GM21786 (cell line): ENCODE results near the gene R3HDM4.

Experiments
- ATAC-seq: cut with Tn5 transposase; IDR thresholded peaks from one replicate; pipeline ENCODE4 v1.9.1; 2021; ENCODE audit not compliant: unreplicated experiment

R3HDM4 gene

GRCh38 chr19:917323-918151 lies 4.5 kb upstream of the R3HDM4 start, which contains the start of gene KISS1R:
TSS of gene KISS1R (plus strand) at chr19:917333. CDS start at chr19:917503, 170 bp downstream.
- ATAC-seq = no peak

GRCh38 chr19:916645-917322 lies 3.8 kb upstream of the R3HDM4 start:
- no peak for ATAC-seq

DNA sequence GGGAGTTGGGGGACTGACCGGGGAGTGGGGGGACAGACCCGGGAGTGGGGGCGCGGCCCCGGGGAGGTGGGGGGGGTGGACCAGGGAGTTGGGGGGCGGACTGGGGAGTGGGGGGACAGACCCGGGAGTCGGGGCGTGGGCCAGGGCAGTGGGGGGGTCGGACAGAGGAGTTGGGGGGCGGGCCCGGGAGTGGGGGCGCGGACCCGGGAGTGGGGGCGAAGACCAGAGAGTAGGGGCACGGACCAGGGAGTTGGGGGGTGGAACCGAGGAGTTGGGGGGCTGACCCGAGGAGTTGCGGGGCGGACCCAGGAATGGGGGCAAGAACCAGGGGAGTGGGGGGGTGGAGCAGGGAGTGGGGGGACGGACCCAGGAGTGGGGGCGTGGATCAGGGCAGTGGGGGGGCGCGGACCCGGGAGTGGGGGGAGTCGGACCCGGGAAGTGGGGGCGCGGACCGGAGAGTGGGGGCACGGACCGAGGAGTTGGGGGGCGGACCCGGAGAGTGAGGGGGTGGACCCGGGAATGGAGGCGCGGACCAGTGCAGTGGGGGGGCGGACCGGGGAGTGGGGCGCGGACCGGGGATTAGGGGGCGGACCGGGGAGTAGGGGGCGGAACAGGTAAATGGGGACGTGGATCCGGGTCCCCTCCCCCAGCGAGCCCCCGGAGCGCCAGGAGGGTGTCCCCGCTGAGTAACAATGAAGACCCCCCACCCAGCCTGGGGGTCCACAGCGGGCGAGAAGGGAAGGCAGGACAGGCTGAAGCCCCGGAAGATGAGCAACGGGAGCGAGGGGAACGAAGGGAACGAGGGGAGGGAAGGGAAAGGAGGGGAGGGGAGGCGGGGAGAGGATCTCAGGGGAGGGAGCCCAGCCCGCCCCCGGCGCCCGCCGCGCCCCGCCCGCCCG lies 589 bp downstream of the R3HDM4 start:
- ATAC-seq = no peak

- no peak for ATAC-seq
Measured at GRCh38 chr19:911197-912033, 1.6 kb downstream of the R3HDM4 start.

GRCh38 chr19:907183-907853 lies 5.7 kb downstream of the R3HDM4 start:
- no peak for ATAC-seq

DNA sequence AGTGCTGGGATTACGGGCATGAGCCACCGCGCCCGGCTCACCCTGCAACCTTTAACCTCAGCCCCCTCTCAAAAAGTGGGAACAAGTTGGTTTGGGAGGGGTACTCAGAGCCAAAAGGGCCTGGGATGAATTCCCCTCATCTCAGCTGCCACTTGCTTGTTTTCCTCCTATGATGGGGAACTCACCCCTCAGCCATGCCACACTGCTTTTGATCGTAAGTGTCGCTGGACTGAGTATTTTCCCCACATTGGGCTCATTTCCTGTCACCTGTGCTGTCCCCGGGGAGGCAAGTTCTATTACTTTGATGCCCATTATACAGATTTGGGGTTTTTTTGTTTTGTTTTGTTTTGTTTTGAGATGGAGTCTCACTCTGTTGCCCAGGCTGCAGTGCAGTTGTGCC lies 6.5 kb downstream of the R3HDM4 start:
- ATAC-seq = no peak

DNA sequence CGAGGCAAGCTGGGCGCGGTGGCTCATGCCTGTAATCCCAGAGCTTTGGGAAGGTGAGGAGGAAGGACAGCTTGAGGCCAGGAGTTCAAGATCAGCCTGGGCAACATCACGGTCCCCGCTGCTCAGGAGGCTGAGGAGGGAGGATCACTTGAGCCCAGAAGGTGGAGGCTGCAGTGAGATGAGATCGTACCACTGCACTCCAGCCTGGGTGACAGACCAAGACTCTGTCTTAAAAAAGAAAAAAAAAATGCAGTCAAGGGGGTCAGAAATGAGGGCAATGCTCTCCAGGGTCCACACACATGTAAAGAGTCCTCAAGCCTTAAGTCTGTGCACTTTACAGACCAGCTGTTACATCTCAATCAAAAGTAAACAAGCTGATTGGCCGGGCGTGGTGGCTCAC lies 8.5 kb downstream of the R3HDM4 start:
- no peak for ATAC-seq

DNA sequence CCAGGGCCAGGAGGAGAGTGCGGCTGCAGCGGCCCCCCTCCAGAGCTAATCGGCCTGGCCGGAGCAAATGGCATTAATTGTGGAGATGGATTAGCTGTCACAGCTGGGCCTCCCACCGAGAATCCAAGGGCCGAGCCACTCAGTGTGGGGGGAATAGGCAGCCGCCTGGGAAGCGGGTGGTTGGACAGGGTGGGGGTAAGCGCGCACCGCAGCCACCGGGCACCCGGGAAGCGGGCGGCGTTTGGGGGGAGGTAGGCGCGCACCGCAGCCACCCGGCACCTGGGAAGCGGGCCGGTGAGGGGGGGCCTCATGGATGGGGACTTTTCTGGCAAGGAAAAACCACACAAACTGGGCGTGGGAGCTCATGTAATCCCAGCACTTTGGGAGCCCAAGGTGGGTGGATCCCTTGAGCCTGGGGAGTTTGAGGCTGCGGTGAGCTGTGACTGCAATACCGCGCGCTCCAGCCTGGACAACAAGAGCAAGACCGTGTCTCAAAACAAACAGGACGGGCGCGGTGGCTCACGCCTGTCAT lies 9.7 kb downstream of the R3HDM4 start:
- ATAC-seq = no peak

GRCh38 chr19:902446-903226 lies 10.4 kb downstream of the R3HDM4 start:
- no peak for ATAC-seq

DNA sequence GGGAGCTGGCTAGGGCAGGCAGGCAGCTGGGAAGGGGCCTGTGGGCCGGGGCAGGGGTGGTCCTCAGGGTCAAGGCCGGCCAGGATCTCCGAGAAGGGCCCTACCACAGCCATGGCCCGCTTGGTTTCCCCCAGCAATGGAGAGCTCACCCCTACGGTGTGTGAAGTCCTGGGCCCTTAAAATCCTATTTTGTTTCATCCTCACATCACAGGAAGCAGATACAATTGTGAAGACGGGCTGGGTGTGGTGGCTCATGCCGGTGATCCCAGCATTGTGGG lies 11.0 kb downstream of the R3HDM4 start:
- no peak for ATAC-seq

DNA sequence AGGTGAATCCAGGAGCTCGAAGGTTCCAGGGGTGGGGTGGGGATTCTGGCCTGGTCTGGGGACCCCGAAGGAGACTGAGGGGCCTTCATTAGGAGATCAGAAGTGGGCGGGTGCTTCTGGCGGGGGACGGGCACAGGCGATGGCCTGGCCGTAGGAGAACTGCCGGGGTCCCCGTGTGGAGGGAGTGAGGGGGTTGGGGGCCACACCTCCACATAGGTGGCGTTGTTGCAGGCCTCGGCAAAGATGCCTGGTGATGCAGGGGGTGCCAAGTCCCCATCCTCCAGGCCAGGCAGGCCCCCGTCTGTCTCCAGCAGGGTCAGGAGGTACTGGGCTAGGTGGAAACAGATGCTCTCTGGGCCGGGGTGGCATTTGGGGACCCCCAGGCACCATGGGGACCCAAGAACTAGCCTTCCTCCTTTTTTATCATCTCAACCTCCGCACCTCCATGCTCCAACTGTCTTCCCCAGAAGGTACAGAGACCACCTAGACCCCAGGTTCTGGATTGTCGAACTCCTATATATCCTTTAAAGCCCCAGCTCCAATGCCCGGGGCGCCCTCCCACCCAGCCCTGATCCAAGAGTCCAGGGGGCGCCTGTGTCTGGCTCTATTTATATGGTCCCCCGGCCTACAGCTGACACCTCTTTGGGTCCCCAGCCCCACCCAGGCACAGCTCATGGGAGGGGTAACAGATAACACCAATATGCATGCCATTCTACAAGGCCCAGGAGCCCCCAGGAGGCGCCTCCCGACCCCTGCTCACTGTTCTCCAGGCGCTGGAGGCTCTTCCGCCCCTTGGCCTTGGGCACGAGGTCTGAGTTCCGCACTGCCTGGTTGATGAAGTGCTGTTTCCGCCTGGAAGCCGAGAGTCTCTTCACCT lies 11.6 kb downstream of the R3HDM4 start:
- no peak for ATAC-seq

DNA sequence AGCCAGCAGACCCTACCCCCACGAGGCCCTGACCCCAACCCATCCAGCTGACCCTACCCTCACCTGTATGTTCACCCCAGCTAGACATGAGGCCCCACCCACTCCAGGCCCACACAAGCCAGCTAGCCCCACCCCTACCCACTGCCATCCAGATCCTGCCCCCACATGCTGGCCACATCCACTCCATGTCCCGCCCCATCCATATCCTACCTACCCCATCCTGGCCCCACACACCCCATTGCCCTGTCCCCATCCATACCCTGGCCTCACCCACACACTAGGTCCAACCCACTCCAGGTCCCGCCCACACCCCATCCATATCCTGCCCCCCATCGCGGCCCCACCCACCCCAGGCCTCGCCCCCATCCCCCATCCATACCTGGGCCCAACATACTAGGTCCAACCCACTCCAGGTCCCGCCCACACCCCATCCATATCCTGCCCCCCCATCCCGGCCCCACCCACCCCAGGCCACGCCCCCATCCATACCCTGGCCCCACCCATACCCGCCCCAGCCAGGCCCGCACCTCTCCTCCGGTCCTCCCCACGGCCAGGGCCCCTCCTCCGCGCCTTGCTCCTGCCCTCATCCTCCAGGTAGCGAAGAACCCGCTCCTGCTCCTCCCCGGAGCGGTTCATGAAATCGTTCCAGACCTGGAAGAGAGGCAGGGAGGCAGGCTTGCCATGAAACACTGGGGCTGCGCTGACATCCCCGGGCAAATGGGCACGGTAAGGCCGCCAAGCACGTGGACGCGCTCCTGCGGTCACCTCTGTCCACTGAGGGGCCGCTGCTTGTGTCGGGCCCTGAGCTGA lies 12.5 kb downstream of the R3HDM4 start:
- no peak for ATAC-seq

GRCh38 chr19:900043-900301 lies 13.0 kb downstream of the R3HDM4 start:
- no peak for ATAC-seq

GRCh38 chr19:899336-900042 lies 13.5 kb downstream of the R3HDM4 start:
- no peak for ATAC-seq

- no peak for ATAC-seq
Measured at GRCh38 chr19:898663-899062, 14.4 kb downstream of the R3HDM4 start.

DNA sequence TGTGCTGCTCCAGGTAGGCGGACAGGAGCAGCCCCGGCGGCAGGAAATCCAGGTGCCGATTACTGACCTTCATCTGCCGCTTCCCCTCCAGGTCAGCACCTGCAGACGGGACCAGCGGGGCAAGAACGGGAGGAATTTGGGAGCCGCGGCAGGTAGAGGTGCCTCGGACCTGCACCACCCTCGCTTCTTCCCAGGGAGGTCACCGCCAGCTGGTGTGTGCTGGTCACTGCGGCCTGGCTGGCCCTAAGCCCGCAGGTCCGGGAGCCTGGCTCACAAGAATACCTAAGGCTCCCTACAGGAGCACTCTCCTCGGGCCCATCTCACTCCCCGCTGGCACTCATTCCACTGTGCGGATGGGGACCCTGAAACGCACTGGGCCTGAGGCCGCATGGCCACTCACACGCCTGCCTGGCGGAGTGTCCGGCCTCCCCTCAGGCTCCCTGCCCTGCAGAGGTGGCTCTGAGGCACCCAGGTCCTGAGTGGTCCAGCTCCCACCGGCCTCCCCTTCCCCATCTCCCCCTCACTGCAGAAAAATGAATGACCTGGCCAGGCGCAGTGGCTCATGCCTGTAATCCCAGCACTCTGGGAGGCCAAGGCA lies 15.5 kb downstream of the R3HDM4 start:
- no peak for ATAC-seq

GRCh38 chr19:896999-897398 lies 16.0 kb downstream of the R3HDM4 start:
- no peak for ATAC-seq
